MM.1S (cell line): Measurements from ENCODE around the gene ACSF3.

ENCODE experiments used
- DNase-seq: peaks from one replicate; pipeline ENCODE4 v3.0.0-alpha.2; 2015
- H2AFZ ChIP-seq: fragments of 300-600 bp; sonication (generic); 2 replicates; pipeline ENCODE4 v1.6.0; 2016; ENCODE audit warnings: antibody characterized with exemption, low read length
- H3F3A ChIP-seq: fragments of 300-600 bp; sonication (generic); 2 replicates; pipeline ENCODE4 v1.6.1; 2016; ENCODE audit warnings: mild to moderate bottlenecking, antibody characterized with exemption, low read length, moderate library complexity, mixed read lengths; ENCODE audit not compliant: insufficient read depth
- H3K27ac ChIP-seq: fragments of 300-600 bp; sonication (generic); 2 replicates; pipeline ENCODE4 v1.5.1; 2016; ENCODE audit warnings: mild to moderate bottlenecking, low read length
- H3K27me3 ChIP-seq: fragments of 300-600 bp; sonication (generic); replicated peaks from 2 replicates; pipeline ENCODE4 v1.6.0; 2016; ENCODE audit warnings: low read length; ENCODE audit not compliant: insufficient read depth
- H3K36me3 ChIP-seq: fragments of 300-600 bp; sonication (generic); replicated peaks from 2 replicates; pipeline ENCODE4 v1.6.1; 2016; ENCODE audit warnings: mild to moderate bottlenecking, low read length, mixed read lengths; ENCODE audit not compliant: insufficient read depth
- H3K4me1 ChIP-seq: fragments of 300-600 bp; sonication (generic); 2 replicates; pipeline ENCODE4 v1.6.1; 2016; ENCODE audit warnings: low read length, mixed read lengths
- H3K4me2 ChIP-seq: fragments of 300-600 bp; sonication (generic); 2 replicates; pipeline ENCODE4 v1.6.0; 2016; ENCODE audit warnings: low read depth, low read length
- H3K4me3 ChIP-seq: fragments of 300-600 bp; sonication (generic); 2 replicates; pipeline ENCODE4 v1.5.1; 2016; ENCODE audit warnings: low read length, mixed read lengths
- H3K79me2 ChIP-seq: fragments of 300-600 bp; sonication (generic); 2 replicates; pipeline ENCODE4 v1.6.1; 2016; ENCODE audit warnings: mixed run types, low read length, mixed read lengths
- H3K9ac ChIP-seq: fragments of 300-600 bp; sonication (generic); 2 replicates; pipeline ENCODE4 v1.6.1; 2016; ENCODE audit warnings: low read length, mixed read lengths
- H3K9me2 ChIP-seq: fragments of 300-600 bp; sonication (generic); replicated peaks from 2 replicates; pipeline ENCODE4 v1.6.1; 2016; ENCODE audit warnings: mild to moderate bottlenecking, low read length, mixed read lengths; ENCODE audit not compliant: insufficient read depth
- H3K9me3 ChIP-seq: fragments of 300-600 bp; sonication (generic); replicated peaks from 2 replicates; pipeline ENCODE4 v1.6.1; 2016; ENCODE audit warnings: mild to moderate bottlenecking, low read length, mixed read lengths; ENCODE audit not compliant: insufficient read depth
- H4K20me1 ChIP-seq: fragments of 300-600 bp; sonication (generic); 2 replicates; pipeline ENCODE4 v1.6.1; 2016; ENCODE audit warnings: mild to moderate bottlenecking, low read length, moderate library complexity, mixed read lengths; ENCODE audit not compliant: insufficient read depth
- CTCF ChIP-seq: fragments of 300-600 bp; sonication (generic); IDR thresholded peaks from 2 replicates; pipeline ENCODE4 v1.5.1; 2016; ENCODE audit warnings: antibody characterized with exemption, low read length, mixed read lengths
- EZH2 ChIP-seq: fragments of 300-600 bp; sonication (generic); optimal IDR thresholded peaks from 2 replicates; pipeline ENCODE3; 2017; ENCODE audit warnings: low read depth, mild to moderate bottlenecking, antibody characterized with exemption, low read length, mixed read lengths
- EZH2phosphoT487 ChIP-seq: fragments of 300-600 bp; sonication (generic); IDR thresholded peaks from 2 replicates; pipeline ENCODE4 v1.6.1; 2018; ENCODE audit warnings: antibody characterized with exemption, low read length

ACSF3 gene

GRCh38 chr16:89103156-89103555 is 9.5 kb downstream of the ACSF3 start:
- H3K4me1 ChIP-seq = no peaks in the 10 kb centered on the region
- no peaks in the 10 kb centered on the region for H3F3A ChIP-seq
- TF ChIP-seq EZH2 = no peak
- no peak for TF ChIP-seq EZH2phosphoT487
- no peak for TF ChIP-seq CTCF
- no peaks in the 10 kb centered on the region for H3K9me2 ChIP-seq
- H3K9me3 ChIP-seq = no peaks in the 10 kb centered on the region
- H4K20me1 ChIP-seq = no peaks in the 10 kb centered on the region
- no peaks in the 10 kb centered on the region for H3K36me3 ChIP-seq
- peaks cover 12% of the 10 kb centered on the region for H3K79me2 ChIP-seq
- H3K27me3 ChIP-seq = no peaks in the 10 kb centered on the region
- no peak overlapping the region for H3K27ac ChIP-seq
- H2AFZ ChIP-seq = no peak overlapping the region
- H3K4me2 ChIP-seq = no peak overlapping the region
- no peak overlapping the region for H3K4me3 ChIP-seq
- no peak for DNase-seq
- no peak overlapping the region for H3K9ac ChIP-seq

- Histone ChIP-seq H3K9ac (no peak overlapping the region), H3K9me3 (no peaks in the 10 kb centered on the region), H3K27ac (no peak overlapping the region), H3K79me2 (peaks cover 8% of the 10 kb centered on the region), H3K4me2 (no peak overlapping the region), H3K9me2 (no peaks in the 10 kb centered on the region), H4K20me1 (no peaks in the 10 kb centered on the region), H3K4me1 (no peaks in the 10 kb centered on the region), H3K27me3 (no peaks in the 10 kb centered on the region), H3K4me3 (no peak overlapping the region), H3K36me3 (no peaks in the 10 kb centered on the region), H2AFZ (no peak overlapping the region), H3F3A (no peaks in the 10 kb centered on the region)
- TF ChIP-seq EZH2phosphoT487 (no peak), EZH2 (no peak), CTCF (no peak)
- DNase-seq = no peak
Measured at GRCh38 chr16:89103781-89104180, 10.1 kb downstream of the ACSF3 start.

- Histone ChIP-seq H3F3A (no peaks in the 10 kb centered on the region), H2AFZ (no peak overlapping the region), H3K9ac (no peak overlapping the region), H3K4me3 (no peak overlapping the region), H3K9me3 (no peaks in the 10 kb centered on the region), H3K4me2 (no peak overlapping the region), H4K20me1 (no peaks in the 10 kb centered on the region), H3K9me2 (no peaks in the 10 kb centered on the region), H3K27me3 (no peaks in the 10 kb centered on the region), H3K79me2 (0 out of 2 replicates have a peak, but pooled peaks cover 5% of the 10 kb centered on the region), H3K4me1 (no peaks in the 10 kb centered on the region), H3K36me3 (no peaks in the 10 kb centered on the region), H3K27ac (no peak overlapping the region)
- TF ChIP-seq EZH2phosphoT487 (no peak), CTCF (no peak), EZH2 (no peak)
- DNase-seq = no peak
Measured at GRCh38 chr16:89104303-89104702, 10.7 kb downstream of the ACSF3 start.
